Keratinocyte (primary cell): ENCODE results near the gene TNFAIP8L3.

Source experiments
- CTCF ChIP-seq, 3 experiments: IDR thresholded peaks in 1 of 3; conservative IDR thresholded peaks in 1 of 3; optimal IDR thresholded peaks in 1 of 3; 2 replicates in 2 of 3; 3 replicates in 1 of 3; pipeline versions ENCODE3 to v1.5.1; 2011; ENCODE audit warnings: low read length in 3 of 3, mild to moderate bottlenecking in 3 of 3, moderate library complexity in 2 of 3, control low read depth in 1 of 3, inconsistent platforms in 1 of 3; ENCODE audit not compliant: insufficient read depth in 2 of 3; ENCODE audit errors: extremely low read depth in 1 of 3
- EZH2 ChIP-seq: IDR thresholded peaks from one replicate; pipeline ENCODE4 v1.6.1; 2012; ENCODE audit warnings: inconsistent platforms, mild to moderate bottlenecking, low read length, moderate library complexity

- TF ChIP-seq CTCF (optimal IDR thresholded peaks at IDR 0.05 in 1 of 3, IDR thresholded peaks at IDR 0.05 in 1 of 3, conservative IDR thresholded peaks at IDR 0.05 in 1 of 3; ENCODE audit: extremely low read depth in 1 of 3, insufficient read depth in 2 of 3, low read length in 3 of 3) = no peak
- no peak for TF ChIP-seq EZH2
These were observed 38.5 kb upstream of the TNFAIP8L3 start for GRCh38 chr15:51133140-51133765.
